ENCODE data around the gene RFX4.
"Not testable (repeated sequence)": the region's sequence is repeated elsewhere in the genome, so short reads cannot be mapped to it uniquely, and the experiment has no call there.

The RFX4 gene

GRCh38 chr12:106647793-106648514, 65.2 kb downstream of the RFX4 start:
- FAIRE-seq = no peak

GRCh38 chr12:106648736-106649135, 65.9 kb downstream of the RFX4 start:
- no peak for FAIRE-seq

- FAIRE-seq = no peak
Observed at GRCh38 chr12:106651552-106651951, 68.7 kb downstream of the RFX4 start.

- no peak for FAIRE-seq
Observed at GRCh38 chr12:106652510-106653015, 69.8 kb downstream of the RFX4 start.

GRCh38 chr12:106655577-106655976, 72.8 kb downstream of the RFX4 start:
- FAIRE-seq = no peak

- FAIRE-seq = no peak
Observed at GRCh38 chr12:106657488-106657887, 74.7 kb downstream of the RFX4 start.

GRCh38 chr12:106663385-106663784, 80.6 kb downstream of the RFX4 start:
- FAIRE-seq = no peak

- FAIRE-seq = no peak
Observed at GRCh38 chr12:106669216-106669615, 86.4 kb downstream of the RFX4 start.

GRCh38 chr12:106670131-106670530, 87.3 kb downstream of the RFX4 start:
- FAIRE-seq = no peak

- no peak for FAIRE-seq
Observed at GRCh38 chr12:106671840-106672239, 89.0 kb downstream of the RFX4 start.

GRCh38 chr12:106672314-106673025, 89.7 kb downstream of the RFX4 start:
- FAIRE-seq = no peak

GRCh38 chr12:106673141-106673540, 90.3 kb downstream of the RFX4 start:
- FAIRE-seq = no peak

- FAIRE-seq = no peak
Observed at GRCh38 chr12:106675651-106676435, 93.0 kb downstream of the RFX4 start.

- no peak for FAIRE-seq
Observed at GRCh38 chr12:106679574-106679973, 96.8 kb downstream of the RFX4 start.

GRCh38 chr12:106680280-106680679, 97.5 kb downstream of the RFX4 start:
- no peak for FAIRE-seq

- FAIRE-seq = no peak
Observed at GRCh38 chr12:106681210-106681609, 98.4 kb downstream of the RFX4 start.

GRCh38 chr12:106682594-106683234, 99.9 kb downstream of the RFX4 start:
- FAIRE-seq = no peak

GRCh38 chr12:106684497-106684896, 101.7 kb downstream of the RFX4 start:
- FAIRE-seq = no peak

GRCh38 chr12:106685381-106685780, 102.6 kb downstream of the RFX4 start:
- FAIRE-seq = no peak

- no peak for FAIRE-seq
Observed at GRCh38 chr12:106687672-106688071, 104.9 kb downstream of the RFX4 start.

GRCh38 chr12:106690569-106691305, 107.9 kb downstream of the RFX4 start:
- no peak for FAIRE-seq

- not testable (repeated sequence) for FAIRE-seq
Observed at GRCh38 chr12:106692033-106692432, 109.2 kb downstream of the RFX4 start.
